Measurements from ENCODE around the gene SPATA4.

Gene SPATA4

DNA sequence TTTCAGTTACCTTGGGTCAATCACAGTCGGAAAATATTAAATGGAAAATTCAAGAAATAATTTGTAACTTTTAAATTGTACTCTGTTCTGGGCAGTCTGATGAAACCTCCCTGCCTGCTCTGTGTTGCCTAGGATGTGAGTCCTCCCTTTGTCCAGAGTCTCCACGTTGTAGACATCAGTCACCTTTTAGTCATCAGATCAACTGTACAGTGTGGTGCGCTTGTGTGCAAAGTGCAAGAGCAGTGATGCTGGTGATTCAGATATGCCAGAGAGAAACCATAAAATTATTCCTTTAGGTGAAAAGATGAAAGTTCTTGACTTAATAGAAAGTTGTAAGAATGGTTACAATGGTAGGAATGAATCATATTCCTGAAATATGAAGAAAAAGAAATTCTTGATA, 1.4 kb downstream of the SPATA4 start:
- H3K4me3 ChIP-seq (ENCODE audit: control insufficient read depth, low read depth, low read length) = no peak overlapping the region
- DNase-seq (ENCODE audit: low read depth) = peak; percentile 71
- TF ChIP-seq, protein P1, sequence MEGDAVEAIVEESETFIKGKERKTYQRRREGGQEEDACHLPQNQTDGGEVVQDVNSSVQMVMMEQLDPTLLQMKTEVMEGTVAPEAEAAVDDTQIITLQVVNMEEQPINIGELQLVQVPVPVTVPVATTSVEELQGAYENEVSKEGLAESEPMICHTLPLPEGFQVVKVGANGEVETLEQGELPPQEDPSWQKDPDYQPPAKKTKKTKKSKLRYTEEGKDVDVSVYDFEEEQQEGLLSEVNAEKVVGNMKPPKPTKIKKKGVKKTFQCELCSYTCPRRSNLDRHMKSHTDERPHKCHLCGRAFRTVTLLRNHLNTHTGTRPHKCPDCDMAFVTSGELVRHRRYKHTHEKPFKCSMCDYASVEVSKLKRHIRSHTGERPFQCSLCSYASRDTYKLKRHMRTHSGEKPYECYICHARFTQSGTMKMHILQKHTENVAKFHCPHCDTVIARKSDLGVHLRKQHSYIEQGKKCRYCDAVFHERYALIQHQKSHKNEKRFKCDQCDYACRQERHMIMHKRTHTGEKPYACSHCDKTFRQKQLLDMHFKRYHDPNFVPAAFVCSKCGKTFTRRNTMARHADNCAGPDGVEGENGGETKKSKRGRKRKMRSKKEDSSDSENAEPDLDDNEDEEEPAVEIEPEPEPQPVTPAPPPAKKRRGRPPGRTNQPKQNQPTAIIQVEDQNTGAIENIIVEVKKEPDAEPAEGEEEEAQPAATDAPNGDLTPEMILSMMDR (IDR thresholded peaks at IDR 0.05; ENCODE audit: control insufficient read depth, insufficient read depth, low read depth, low read length, missing control alignments) = no peak

DNA sequence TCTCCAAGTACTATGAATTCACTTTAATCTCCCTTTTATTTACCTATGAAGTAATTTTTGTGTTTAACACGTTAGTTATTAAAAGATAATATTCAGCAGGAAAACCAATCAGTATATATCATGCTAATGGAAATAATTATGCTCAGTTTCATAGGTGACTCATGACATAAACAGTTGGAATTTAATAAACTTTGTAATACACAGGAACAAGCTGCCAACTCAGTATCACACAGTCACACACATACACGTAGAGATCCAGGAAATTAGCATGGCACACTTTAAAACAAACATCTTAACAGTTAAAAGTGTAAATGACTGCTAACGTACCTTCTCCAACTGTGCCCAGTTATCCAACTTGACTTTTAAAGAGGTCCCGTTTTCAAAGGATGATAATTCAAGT, 2.3 kb downstream of the SPATA4 start:
- TF ChIP-seq, protein P1 (IDR thresholded peaks at IDR 0.05; ENCODE audit: control insufficient read depth, insufficient read depth, low read depth, low read length, missing control alignments) = no peak
- H3K4me3 ChIP-seq (ENCODE audit: control insufficient read depth, low read depth, low read length) = no peak overlapping the region
- no peak for DNase-seq (ENCODE audit: low read depth)

DNA sequence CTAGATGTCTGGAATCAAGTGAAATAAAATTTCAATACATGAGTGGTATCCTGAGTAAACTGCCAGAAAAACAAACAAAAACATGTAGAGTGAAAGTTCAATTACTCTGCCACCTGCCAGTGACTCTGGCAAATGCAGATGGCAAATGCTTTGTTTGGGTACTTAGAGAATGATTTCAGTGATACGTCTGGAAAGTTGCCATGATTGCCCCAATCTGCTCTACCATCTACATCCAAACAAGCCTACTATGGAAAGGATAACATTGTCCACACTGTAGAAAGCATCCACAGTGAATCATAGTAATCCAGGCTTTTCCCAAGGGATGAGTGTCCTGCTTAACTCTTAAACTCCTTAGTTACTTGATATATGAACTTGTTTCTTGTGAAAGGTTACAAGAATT, 3.4 kb downstream of the SPATA4 start:
- H3K4me3 ChIP-seq (ENCODE audit: control insufficient read depth, low read depth, low read length) = no peak overlapping the region
- TF ChIP-seq, protein P1 (IDR thresholded peaks at IDR 0.05; ENCODE audit: control insufficient read depth, insufficient read depth, low read depth, low read length, missing control alignments) = no peak
- no peak for DNase-seq (ENCODE audit: low read depth)

DNA sequence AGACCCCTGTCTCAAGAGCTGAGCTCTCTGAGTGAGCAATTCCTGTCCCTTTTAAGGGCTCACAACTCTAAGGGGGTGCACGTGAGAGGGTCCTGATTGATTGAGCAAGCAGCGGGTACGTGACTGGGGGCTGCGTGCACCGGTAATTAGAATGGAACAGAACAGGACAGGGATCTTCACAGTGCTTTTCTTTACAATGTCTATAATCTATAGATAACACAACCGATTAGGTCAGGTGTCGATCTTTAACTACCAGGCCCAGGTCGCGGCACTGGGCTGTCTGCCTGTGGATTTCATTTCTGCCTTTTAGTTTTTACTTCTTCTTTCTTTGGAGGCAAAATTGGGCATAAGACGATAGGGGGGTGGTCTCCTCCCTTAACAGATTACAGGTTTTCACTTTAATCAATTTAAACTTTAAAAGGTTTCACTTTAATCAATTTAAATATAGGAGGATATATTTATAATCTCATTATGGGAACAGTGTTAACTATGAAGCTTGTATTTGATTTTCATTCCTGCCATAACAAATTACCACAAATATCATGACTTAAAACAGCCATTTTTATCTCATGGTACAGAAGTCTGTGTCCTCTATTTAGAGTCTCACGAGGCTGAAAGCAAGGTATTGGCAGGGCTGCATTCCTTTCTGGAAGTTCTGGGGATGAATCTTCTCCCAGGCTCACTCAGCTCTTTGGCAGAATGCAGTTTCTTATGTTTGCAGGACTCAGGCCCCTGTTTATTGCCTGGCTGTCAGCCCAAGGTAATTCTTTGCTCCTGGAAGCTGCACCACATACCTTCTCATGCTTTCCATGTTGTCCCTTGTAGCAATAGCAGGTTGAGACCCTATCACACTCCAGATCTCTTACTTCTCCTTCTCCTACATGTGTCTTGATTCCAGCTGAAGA, 5.2 kb downstream of the SPATA4 start:
- DNase-seq (ENCODE audit: low read depth) = no peak
- TF ChIP-seq, protein P1 (IDR thresholded peaks at IDR 0.05; ENCODE audit: control insufficient read depth, insufficient read depth, low read depth, low read length, missing control alignments) = no peak
- H3K4me3 ChIP-seq (ENCODE audit: control insufficient read depth, low read depth, low read length) = no peak overlapping the region

DNA sequence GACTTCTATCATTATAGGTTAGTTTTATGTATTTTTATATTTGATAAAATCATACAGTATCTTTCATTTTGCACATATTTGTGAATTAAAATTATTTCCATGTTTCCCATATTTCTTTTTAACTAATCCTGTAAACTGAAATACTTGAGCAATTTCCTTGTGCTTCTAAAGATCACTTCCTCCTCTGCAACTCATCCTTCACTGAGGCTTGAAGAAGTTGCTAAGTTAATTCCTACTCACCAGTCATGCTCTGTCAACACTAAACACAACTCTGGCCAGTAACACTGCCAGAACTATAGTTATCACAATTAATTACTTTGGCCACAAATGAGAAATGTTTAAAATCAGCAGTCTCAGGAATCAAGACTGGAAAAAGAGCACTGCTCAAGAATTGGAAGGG, 6.7 kb downstream of the SPATA4 start:
- TF ChIP-seq, protein P1 (IDR thresholded peaks at IDR 0.05; ENCODE audit: control insufficient read depth, insufficient read depth, low read depth, low read length, missing control alignments) = no peak
- DNase-seq (ENCODE audit: low read depth) = no peak
- no peak overlapping the region for H3K4me3 ChIP-seq (ENCODE audit: control insufficient read depth, low read depth, low read length)

DNA sequence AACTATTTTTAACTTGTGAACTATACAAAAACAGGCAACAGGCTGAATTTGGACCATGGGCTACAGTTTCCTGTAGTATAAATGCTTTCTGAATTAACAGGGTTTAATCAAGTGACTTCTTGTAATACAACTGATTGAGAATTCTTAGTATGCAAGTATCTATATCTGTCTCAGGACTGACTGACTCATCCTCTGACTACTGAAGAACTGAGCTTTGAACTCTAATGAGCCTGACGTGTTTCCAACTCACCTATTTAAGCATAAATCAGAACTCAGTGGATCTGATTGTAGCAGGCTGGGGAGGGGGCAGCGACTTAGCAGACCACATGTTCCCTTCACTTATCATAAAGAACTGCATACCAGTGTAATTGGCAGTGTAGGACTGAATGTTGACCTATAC, 7.8 kb downstream of the SPATA4 start:
- no peak for DNase-seq (ENCODE audit: low read depth)
- no peak overlapping the region for H3K4me3 ChIP-seq (ENCODE audit: control insufficient read depth, low read depth, low read length)
- TF ChIP-seq, protein P1 (IDR thresholded peaks at IDR 0.05; ENCODE audit: control insufficient read depth, insufficient read depth, low read depth, low read length, missing control alignments) = no peak
